Stimulated activated CD8-positive, alpha-beta memory T cell treated with anti-CD3 and anti-CD28 coated beads, Interleukin-2, amount 100 ng/mL, for 48 hours (primary cell): ENCODE data around the gene IL13RA2.

Experiments used
- DNase-seq, 2 donors: peaks; one replicate each; pipeline ENCODE4 v3.0.0-alpha.2; 2020; ENCODE audit warnings: low read depth in 2 of 2

Gene IL13RA2, protein sequence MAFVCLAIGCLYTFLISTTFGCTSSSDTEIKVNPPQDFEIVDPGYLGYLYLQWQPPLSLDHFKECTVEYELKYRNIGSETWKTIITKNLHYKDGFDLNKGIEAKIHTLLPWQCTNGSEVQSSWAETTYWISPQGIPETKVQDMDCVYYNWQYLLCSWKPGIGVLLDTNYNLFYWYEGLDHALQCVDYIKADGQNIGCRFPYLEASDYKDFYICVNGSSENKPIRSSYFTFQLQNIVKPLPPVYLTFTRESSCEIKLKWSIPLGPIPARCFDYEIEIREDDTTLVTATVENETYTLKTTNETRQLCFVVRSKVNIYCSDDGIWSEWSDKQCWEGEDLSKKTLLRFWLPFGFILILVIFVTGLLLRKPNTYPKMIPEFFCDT

GRCh38 chrX:115017455-115017854 lies at the start of gene IL13RA2:
Gene IL13RA2, minus strand, starts transcription at chrX:115017616. Its CDS starts 347 bp downstream, at chrX:115017269.
- no peak for DNase-seq

DNA sequence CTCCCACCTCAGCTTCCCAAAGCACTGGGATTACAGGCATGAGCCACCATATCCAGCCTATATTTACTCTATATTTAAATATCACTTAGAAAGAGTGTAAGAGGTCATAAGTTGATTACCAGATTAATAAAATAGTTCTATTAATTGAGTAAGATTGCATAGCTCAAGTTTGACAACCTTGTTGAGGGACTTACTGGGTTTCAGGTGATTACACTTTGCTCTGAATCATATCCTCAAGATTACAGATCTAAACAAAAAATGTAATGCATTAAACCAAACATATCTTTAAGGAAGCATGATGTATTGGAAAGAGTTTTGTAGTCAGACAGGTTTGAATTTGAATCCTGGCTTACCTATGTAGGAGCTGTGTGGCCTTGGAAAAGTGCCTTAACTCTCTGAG lies 47.9 kb upstream of the IL13RA2 start:
- no peak for DNase-seq

GRCh38 chrX:115060013-115060412 lies 42.6 kb upstream of the IL13RA2 start:
- no peak for DNase-seq

DNA sequence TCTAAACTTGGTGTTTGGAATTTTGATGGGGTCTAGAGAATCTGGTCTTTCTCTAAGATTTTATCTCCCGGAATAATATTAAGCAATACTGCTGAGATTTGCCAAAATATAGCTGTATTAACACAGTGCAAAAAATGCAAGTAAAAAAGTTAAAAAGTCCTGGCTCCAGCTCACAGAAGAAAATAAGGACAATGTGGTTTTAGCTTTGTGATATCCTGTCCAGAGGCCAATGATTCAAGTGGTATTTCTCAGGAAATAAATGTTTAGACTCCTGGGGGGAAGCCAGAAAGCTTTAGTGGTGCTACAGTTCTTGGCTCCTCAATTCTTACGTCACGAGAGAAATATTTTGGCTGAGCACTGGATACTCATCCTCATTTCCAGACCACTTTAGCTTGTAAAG lies 40.9 kb upstream of the IL13RA2 start:
- no peak for DNase-seq

DNA sequence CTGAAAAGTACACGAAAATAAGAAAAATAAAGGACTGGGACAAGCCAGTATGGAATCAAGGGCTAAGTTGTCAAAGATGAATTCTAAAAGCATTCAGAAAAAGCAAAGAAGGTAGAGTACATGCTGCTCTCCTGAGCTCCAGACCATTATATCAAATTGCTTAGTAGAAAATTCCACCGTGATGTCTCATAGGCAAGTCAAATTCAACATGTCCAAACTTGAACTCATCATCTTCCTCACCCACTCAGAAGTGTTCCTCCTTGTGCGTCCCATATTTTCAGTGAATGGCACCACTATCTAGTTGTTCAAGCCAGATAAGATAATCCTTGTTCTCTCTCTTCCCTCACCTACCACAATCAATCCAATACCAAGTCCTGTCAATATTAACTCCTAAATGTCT lies 37.5 kb upstream of the IL13RA2 start:
- no peak for DNase-seq

DNA sequence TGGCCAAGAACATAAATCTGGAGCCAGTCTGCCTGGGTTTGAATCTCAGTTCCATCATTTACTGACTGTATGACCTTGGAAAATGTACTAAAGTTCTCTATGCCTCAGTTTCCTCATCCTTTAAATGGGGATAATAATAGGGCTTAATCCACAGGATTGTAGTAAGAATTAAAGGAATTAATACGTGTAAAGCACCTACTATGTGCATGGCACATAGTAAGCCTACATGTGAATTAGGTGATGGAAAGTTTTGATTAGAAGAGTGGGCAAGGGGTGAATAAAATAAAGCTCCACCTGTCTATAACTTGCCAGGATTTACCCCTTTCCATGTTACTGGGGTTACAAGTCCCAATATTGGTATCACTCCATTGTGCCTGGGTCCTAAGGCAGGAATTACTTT lies 35.8 kb upstream of the IL13RA2 start:
- no peak for DNase-seq

DNA sequence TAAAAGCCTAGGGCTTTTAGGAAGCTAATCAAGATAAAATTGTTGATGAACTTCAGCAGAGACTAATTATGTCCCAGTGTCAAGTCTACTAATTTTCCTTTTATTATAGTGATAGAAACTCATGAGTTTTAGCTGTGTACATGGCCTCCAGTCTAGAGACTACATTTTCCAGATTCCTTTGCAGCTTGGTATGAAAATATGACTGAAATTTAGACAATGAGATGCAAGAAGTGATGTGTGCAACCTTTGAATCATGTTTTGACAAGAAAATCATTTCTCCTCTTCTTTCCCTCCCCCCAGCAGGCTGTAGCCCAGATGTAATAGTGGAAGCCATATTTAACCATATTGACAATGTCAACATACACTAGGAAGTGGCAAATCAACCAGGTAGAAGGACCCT lies 30.3 kb upstream of the IL13RA2 start:
- DNase-seq = no peak

GRCh38 chrX:115047181-115047580 lies 29.8 kb upstream of the IL13RA2 start:
- DNase-seq = no peak

DNA sequence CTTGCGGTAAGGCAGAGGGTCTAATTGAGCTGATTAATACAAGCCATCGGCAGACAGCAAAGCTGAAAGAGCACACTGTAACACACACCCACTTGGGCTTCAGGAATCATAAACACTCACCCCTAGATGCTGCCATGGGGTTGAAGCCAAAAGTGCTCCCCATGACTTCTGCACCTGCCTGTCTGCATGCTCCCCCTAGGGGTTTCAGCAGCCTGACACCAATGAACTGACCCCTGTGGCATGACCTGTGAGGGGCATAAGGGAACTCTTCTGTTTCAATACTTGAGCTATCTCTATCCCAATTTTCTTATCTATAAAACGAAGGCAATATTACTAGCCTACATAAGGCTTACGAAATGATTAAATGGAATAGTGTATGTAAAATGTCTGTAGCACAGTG lies 23.0 kb upstream of the IL13RA2 start:
- no peak for DNase-seq

DNA sequence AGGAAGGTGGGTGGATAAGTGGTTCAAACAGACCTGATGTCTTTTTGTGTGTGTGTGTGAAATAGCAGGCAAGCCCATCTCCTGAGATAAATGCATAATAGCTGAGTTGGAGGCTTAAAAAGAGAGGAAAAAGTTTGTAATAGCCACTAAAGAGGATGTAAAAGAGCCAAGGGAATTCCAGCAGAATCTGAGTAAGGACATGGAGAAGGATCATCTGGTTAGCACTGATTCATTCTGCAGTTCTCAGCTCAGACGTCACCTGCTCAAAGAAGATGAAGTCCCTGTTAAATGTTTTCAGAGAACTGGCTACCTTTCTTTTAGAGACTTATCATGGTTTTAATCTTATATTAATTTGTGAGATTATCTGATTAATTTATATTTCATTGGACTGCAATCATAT lies 21.0 kb upstream of the IL13RA2 start:
- DNase-seq = no peak

- no peak for DNase-seq
Observed at GRCh38 chrX:115036029-115036428, 18.6 kb upstream of the IL13RA2 start.

- DNase-seq = no peak
Observed at GRCh38 chrX:115031989-115032388, 14.6 kb upstream of the IL13RA2 start.

DNA sequence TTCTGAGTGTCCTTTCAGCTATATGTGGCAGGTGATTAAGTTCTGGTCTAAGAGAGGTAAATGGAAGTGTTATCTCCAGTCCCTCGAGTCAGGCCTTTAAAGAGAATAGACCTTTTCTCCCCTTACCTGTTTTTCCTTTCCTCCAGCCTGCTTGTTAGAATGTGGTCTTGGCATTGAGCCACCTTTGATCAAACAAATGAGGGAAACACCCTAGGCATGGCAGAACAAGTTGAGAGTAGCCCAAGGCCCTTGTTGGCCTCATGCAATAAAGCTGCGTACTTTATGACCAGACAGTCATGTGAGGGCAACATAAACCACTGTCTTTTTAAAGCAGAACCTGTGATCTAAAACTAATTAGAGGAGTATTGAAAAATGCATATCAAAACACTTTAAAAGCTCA lies 13.2 kb upstream of the IL13RA2 start:
- DNase-seq = no peak

- no peak for DNase-seq
Observed at GRCh38 chrX:115029869-115030570, 12.6 kb upstream of the IL13RA2 start.

DNA sequence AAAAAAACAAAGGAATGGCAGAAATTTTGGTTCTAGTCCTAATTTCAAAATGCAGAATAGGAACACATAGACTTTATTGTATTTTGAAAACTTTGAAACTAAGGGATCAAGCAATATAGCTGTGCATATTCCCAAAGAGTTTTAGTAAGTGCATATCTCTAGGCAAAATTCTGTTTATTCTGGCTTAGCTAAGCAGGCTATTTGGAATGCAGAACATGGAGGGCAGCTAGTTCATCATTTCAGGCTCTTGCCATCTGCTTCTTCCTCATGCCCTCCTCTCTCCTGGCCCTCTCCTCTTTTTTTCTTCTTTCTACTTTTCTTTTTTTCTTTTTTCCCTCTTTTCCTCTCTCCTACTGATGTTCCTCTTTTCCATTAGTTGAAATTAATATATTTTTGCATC lies 12.0 kb upstream of the IL13RA2 start:
- DNase-seq = no peak

DNA sequence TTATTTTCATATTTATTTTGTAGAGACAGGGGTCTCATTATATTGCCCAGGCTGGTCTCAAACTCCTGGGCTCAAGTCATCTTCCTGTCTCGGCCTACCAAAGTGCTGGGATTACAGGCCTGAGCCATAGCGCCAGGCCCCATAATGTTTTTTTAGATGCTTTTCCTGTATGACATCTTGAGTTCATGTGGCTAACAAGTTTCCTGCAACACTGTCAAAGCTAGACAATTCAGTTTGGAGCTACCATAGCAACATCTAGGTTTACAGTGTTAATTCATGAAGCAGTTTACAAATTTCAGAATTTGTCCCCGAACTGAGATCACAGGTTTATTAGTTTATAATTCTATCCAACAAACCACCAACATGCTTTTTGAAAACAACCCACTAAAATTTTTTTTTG lies 6.4 kb upstream of the IL13RA2 start:
- DNase-seq = no peak

- no peak for DNase-seq
Observed at GRCh38 chrX:115023139-115023538, 5.7 kb upstream of the IL13RA2 start.

DNA sequence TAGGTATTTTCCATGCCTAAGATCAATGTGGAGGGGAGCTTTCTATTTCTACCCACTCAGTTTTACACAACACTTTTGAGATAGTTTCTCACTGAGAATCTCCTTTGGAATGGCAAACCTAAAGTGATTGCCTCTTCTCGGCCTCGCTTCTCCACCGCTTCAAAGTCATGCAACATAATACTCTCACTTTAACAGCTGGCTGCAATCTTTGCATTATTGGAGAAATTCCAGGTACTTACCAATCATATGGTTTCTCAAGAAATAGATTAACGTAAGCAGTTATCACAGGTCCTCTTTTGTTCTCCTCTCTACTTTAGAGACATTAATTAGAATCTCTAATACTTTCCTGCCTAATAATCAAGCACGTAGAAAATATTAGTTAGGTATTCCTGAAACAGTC lies 3.7 kb upstream of the IL13RA2 start:
- DNase-seq = no peak

DNA sequence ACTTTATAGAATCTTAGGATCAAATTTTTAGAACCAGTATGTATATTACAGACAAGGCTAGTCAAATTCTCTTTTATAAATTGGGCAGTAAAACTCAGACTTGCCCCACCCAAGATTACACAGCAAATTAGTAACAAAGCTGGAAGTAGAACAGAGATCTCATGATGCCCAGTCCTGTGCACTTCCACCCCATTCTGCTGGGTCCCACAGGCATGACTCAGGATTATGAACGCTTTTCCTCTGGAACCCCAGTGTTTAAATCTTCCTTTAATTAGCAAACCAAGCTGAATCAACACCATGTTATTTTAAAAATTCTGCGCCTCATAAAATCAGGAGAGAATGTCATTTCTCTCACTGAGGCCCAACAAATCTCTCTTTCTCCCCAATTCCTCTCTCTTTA lies 1.5 kb upstream of the IL13RA2 start:
- no peak for DNase-seq

DNA sequence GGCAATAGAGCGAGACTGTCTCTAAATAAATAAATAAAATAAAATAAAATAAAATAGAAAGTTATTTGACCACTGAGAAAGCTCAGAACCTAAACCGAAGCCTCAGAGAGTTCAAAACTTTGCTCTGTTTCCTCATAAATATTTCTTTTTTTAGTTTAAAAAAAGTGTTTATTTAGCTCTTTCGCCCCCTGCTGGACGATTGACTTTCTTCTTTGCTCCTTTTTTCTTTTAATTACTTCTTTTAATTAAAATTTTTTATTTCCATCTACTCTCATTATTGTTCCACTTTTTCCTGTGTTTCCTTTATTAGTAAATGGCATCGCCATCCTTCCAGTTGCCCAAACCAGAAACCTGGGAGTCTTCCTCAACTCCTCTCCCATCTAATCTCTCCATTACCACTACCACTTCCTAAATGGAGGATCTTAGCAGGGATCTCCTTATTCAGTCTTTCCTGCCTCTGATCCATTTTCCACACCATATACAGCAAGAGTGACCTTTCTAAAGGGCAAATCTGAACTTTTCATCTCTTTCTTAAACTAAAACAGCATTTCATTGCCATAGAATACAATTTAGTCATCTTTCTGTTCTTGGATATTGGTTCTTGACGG lies 728 bp upstream of the IL13RA2 start:
- DNase-seq = no peak

- DNase-seq = no peak
Observed at GRCh38 chrX:115013705-115014104, 3.7 kb downstream of the IL13RA2 start.

DNA sequence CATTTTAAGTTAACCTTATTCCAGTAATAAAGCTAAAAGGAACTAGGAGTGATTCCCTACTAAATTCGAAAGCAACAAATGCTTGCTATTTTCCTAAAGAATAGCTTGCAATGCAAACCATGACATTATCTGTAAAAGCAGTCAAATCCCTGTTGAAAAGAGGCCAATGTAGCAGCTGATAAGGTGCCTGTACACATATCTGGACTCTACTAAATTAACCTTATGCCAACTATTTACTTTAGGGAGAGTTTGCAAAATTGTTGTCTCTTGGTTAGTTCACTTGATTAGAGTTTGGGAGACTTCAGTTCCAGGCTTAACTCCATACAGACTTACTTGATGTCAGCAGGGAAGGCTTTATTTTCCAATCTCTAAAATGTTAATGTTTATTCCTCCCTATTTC lies 6.0 kb downstream of the IL13RA2 start:
- no peak for DNase-seq

GRCh38 chrX:114999906-115000305 lies 17.5 kb downstream of the IL13RA2 start:
- no peak for DNase-seq
